SU-DHL-6 (cell line): ENCODE measurements around the gene TEDC2.

Source experiments
- H2AFZ ChIP-seq: fragments of 200-600 bp; sonication (generic); 2 replicates; pipeline ENCODE4 v1.6.1; 2014; ENCODE audit warnings: low read depth, mild to moderate bottlenecking, moderate library complexity, mixed read lengths, antibody characterized with exemption, low read length; ENCODE audit not compliant: severe bottlenecking
- H3F3A ChIP-seq: fragments of 200-600 bp; shearing (Covaris generic); 2 replicates; pipeline ENCODE4 v1.6.0; 2016; ENCODE audit warnings: antibody characterized with exemption, mild to moderate bottlenecking; ENCODE audit not compliant: insufficient read depth
- H3K27ac ChIP-seq: fragments of 200-600 bp; sonication (generic); 2 replicates; pipeline ENCODE4 v1.5.1; 2016; ENCODE audit warnings: low read depth, mild to moderate bottlenecking, low read length, moderate library complexity, mixed read lengths
- H3K27me3 ChIP-seq: fragments of 200-600 bp; sonication (generic), shearing (Covaris generic); 2 replicates; pipeline ENCODE4 v1.6.0; 2014; ENCODE audit warnings: mild to moderate bottlenecking, low read length
- H3K36me3 ChIP-seq: fragments of 200-600 bp; sonication (generic); 2 replicates; pipeline ENCODE4 v1.6.1; 2014; ENCODE audit warnings: mild to moderate bottlenecking, low read length, mixed read lengths
- H3K4me2 ChIP-seq: fragments of 300-600, 200-600 bp; shearing (Covaris generic), sonication (generic); 2 replicates; pipeline ENCODE4 v1.6.0; 2014; ENCODE audit warnings: low read length, low read depth, mild to moderate bottlenecking; ENCODE audit not compliant: poor library complexity, severe bottlenecking
- H3K4me3 ChIP-seq: fragments of 200-600 bp; sonication (generic); 2 replicates; pipeline ENCODE4 v1.5.1; 2014; ENCODE audit warnings: antibody characterized with exemption, low read length, mild to moderate bottlenecking, mixed read lengths; ENCODE audit not compliant: insufficient read depth, poor library complexity, severe bottlenecking
- H3K79me2 ChIP-seq: fragments of 200-600 bp; sonication (generic); 2 replicates; pipeline ENCODE4 v1.6.1; 2014; ENCODE audit warnings: mild to moderate bottlenecking, low read length, moderate library complexity; ENCODE audit not compliant: insufficient read depth
- H3K9ac ChIP-seq: fragments of 200-600 bp; sonication (generic); 2 replicates; pipeline ENCODE4 v1.7.0; 2014; ENCODE audit warnings: mild to moderate bottlenecking, low read length
- H3K9me2 ChIP-seq: fragments of 200-600 bp; sonication (generic); replicated peaks from 2 replicates; pipeline ENCODE4 v1.6.1; 2014; ENCODE audit warnings: low read length; ENCODE audit not compliant: insufficient read depth
- H3K9me3 ChIP-seq: fragments of 200-600 bp; sonication (generic); 2 replicates; pipeline ENCODE4 v1.6.1; 2014; ENCODE audit warnings: low read length, mixed read lengths; ENCODE audit not compliant: insufficient read depth
- H4K20me1 ChIP-seq: fragments of 200-600 bp; sonication (generic); 2 replicates; pipeline ENCODE4 v1.6.1; 2014; ENCODE audit warnings: low read depth, mild to moderate bottlenecking, antibody characterized with exemption, low read length, moderate library complexity, mixed read lengths
- CTCF ChIP-seq: fragments of 200-600 bp; sonication (generic); IDR thresholded peaks from one replicate; pipeline ENCODE4 v1.5.1; 2017; ENCODE audit warnings: antibody characterized with exemption, mild to moderate bottlenecking, low read length, moderate library complexity; ENCODE audit not compliant: insufficient read depth, poor library complexity, severe bottlenecking
- EZH2phosphoT487 ChIP-seq: fragments of 200-600 bp; sonication (generic), shearing (Covaris generic); conservative IDR thresholded peaks from 2 replicates; pipeline ENCODE4 v1.6.1; 2018; ENCODE audit warnings: mild to moderate bottlenecking, antibody characterized with exemption, low read length, moderate library complexity, mixed read lengths

The TEDC2 gene

GRCh38 chr16:2500918-2501750, 41.2 kb downstream of the TEDC2 start:
- H3K9me3 ChIP-seq, result no peaks in the 10 kb centered on the region
- no peaks in the 10 kb centered on the region for H3K79me2 ChIP-seq
- peaks cover 2% of the 10 kb centered on the region; the same call in 1 of the 2 replicates for H3F3A ChIP-seq
- H3K27ac ChIP-seq, result no peak overlapping the region
- H3K27me3 ChIP-seq, result no peaks in the 10 kb centered on the region
- H3K36me3 ChIP-seq, result no peaks in the 10 kb centered on the region
- H4K20me1 ChIP-seq, result no peaks in the 10 kb centered on the region
- H3K9ac ChIP-seq, result no peak overlapping the region
- H3K4me2 ChIP-seq, result no peak overlapping the region
- no peaks in the 10 kb centered on the region for H3K9me2 ChIP-seq
- no peak overlapping the region for H3K4me3 ChIP-seq
- TF ChIP-seq CTCF, result peak; percentile 87
- no peak for TF ChIP-seq EZH2phosphoT487
- no peak overlapping the region for H2AFZ ChIP-seq

GRCh38 chr16:2501946-2502895, 42.3 kb downstream of the TEDC2 start:
- H3K9ac ChIP-seq, result no peak overlapping the region
- no peak overlapping the region for H2AFZ ChIP-seq

GRCh38 chr16:2505695-2506094, 45.8 kb downstream of the TEDC2 start:
- Histone ChIP-seq H3K27ac (no peak overlapping the region), H3K4me3 (no peak overlapping the region), H3K9ac (no peak overlapping the region), H3K9me3 (no peaks in the 10 kb centered on the region), H3F3A (peaks cover 2% of the 10 kb centered on the region; the same call in 1 of the 2 replicates), H2AFZ (no peak overlapping the region), H4K20me1 (no peaks in the 10 kb centered on the region), H3K9me2 (no peaks in the 10 kb centered on the region), H3K27me3 (no peaks in the 10 kb centered on the region), H3K36me3 (no peaks in the 10 kb centered on the region), H3K4me2 (no peak overlapping the region), H3K79me2 (no peaks in the 10 kb centered on the region)
- no peak for TF ChIP-seq EZH2phosphoT487

More at GRCh38 chr16:2501946-2502895, 42.3 kb downstream of the TEDC2 start:
- Histone ChIP-seq H3K27ac (no peak overlapping the region), H3K79me2 (no peaks in the 10 kb centered on the region), H3K27me3 (no peaks in the 10 kb centered on the region), H3K4me3 (no peak overlapping the region), H3F3A (peaks cover 2% of the 10 kb centered on the region; the same call in 1 of the 2 replicates), H3K4me2 (no peak overlapping the region), H3K9me2 (no peaks in the 10 kb centered on the region), H4K20me1 (no peaks in the 10 kb centered on the region), H3K9me3 (no peaks in the 10 kb centered on the region), H3K36me3 (no peaks in the 10 kb centered on the region)
- TF ChIP-seq CTCF (no peak), EZH2phosphoT487 (no peak)
